GM23338 (cell line): ENCODE data around the gene TLCD3B. TPM values are rescaled to one million over a fixed set of nuclear protein-coding genes. Genes with fewer than 3 reads are reported as not detected.

Experiments used
- ATAC-seq: fragments of 200-7000 bp; cut with Tn5 transposase; 3 replicates; pipeline ENCODE4 v1.9.1; 2020
- DNase-seq: peaks from one replicate; pipeline ENCODE4 v3.0.0-alpha.2; 2015; ENCODE audit warnings: low spot score
- H2AFZ ChIP-seq: fragments of 200-600 bp; sonication (generic); 2 replicates; pipeline ENCODE4 v1.8.0; 2016; ENCODE audit warnings: antibody characterized with exemption, mild to moderate bottlenecking, moderate library complexity
- H3F3A ChIP-seq: fragments of 200-600 bp; sonication (generic); replicated peaks from 2 replicates; pipeline ENCODE4 v1.8.0; 2017; ENCODE audit warnings: antibody characterized with exemption, mixed run types, low read depth
- H3K27ac ChIP-seq: fragments of 200-600 bp; sonication (generic); 2 replicates; pipeline ENCODE4 v1.6.1; 2016; ENCODE audit warnings: low read depth
- H3K27me3 ChIP-seq: fragments of 200-600 bp; sonication (generic); 2 replicates; pipeline ENCODE4 v1.8.0; 2016; ENCODE audit warnings: mild to moderate bottlenecking, mixed run types, moderate library complexity; ENCODE audit not compliant: insufficient read depth
- H3K36me3 ChIP-seq: fragments of 200-600 bp; sonication (generic); 2 replicates; pipeline ENCODE4 v1.8.0; 2016; ENCODE audit warnings: mild to moderate bottlenecking; ENCODE audit not compliant: insufficient read depth
- H3K4me1 ChIP-seq: fragments of 200-600 bp; sonication (generic); 2 replicates; pipeline ENCODE4 v1.8.0; 2016; ENCODE audit warnings: mild to moderate bottlenecking, moderate library complexity; ENCODE audit not compliant: insufficient read depth
- H3K4me2 ChIP-seq: fragments of 200-600 bp; sonication (generic); 2 replicates; pipeline ENCODE4 v1.7.1; 2017; ENCODE audit warnings: mixed run types
- H3K4me3 ChIP-seq: fragments of 200-600 bp; sonication (generic); 2 replicates; pipeline ENCODE4 v1.6.1; 2016; ENCODE audit warnings: mixed run types
- H3K79me2 ChIP-seq: fragments of 200-600 bp; sonication (generic); replicated peaks from 2 replicates; pipeline ENCODE4 v1.8.0; 2017; ENCODE audit warnings: mild to moderate bottlenecking; ENCODE audit not compliant: insufficient read depth
- H3K9me2 ChIP-seq: fragments of 200-600 bp; sonication (generic); 2 replicates; pipeline ENCODE4 v1.8.0; 2017; ENCODE audit not compliant: insufficient read depth
- H4K20me1 ChIP-seq: fragments of 200-600 bp; sonication (generic); replicated peaks from 2 replicates; pipeline ENCODE4 v1.8.0; 2017; ENCODE audit warnings: mild to moderate bottlenecking; ENCODE audit not compliant: insufficient read depth
- H3K27ac Mint-ChIP-seq: 2 replicates; pipeline ENCODE4 v1.8.0; 2020; ENCODE audit warnings: inconsistent platforms, mild to moderate bottlenecking, moderate library complexity, mixed read lengths
- H3K27me3 Mint-ChIP-seq: 3 replicates; pipeline ENCODE4 v1.8.0; 2022; ENCODE audit warnings: low read depth, mild to moderate bottlenecking, moderate library complexity, mixed read lengths, inconsistent platforms; ENCODE audit not compliant: insufficient read depth, poor library complexity
- H3K36me3 Mint-ChIP-seq: 3 replicates; pipeline ENCODE4 v1.8.0; 2021; ENCODE audit warnings: low read depth, mild to moderate bottlenecking, inconsistent platforms, moderate library complexity, mixed read lengths
- H3K4me1 Mint-ChIP-seq: 3 replicates; pipeline ENCODE4 v1.8.0; 2020; ENCODE audit warnings: mild to moderate bottlenecking, inconsistent platforms, mixed read lengths
- H3K4me3 Mint-ChIP-seq: 3 replicates; pipeline ENCODE4 v1.8.0; 2021; ENCODE audit warnings: moderate library complexity, mild to moderate bottlenecking, inconsistent platforms, mixed read lengths
- H3K9me3 Mint-ChIP-seq: 3 replicates; pipeline ENCODE4 v1.8.0; 2020; ENCODE audit warnings: moderate library complexity, mild to moderate bottlenecking, inconsistent platforms, mixed read lengths
- CREB1 ChIP-seq: fragments of 250-450 bp; sonication (Bioruptor Pico); IDR thresholded peaks from 2 replicates; pipeline ENCODE4 v1.5.0; 2020; ENCODE audit warnings: low read depth, mild to moderate bottlenecking, moderate library complexity
- EZH2 ChIP-seq: fragments of 200-600 bp; sonication (generic); IDR thresholded peaks from one replicate; pipeline ENCODE4 v1.8.0; 2017; ENCODE audit warnings: antibody characterized with exemption, mild to moderate bottlenecking, low read depth; ENCODE audit not compliant: unreplicated experiment
- EZH2phosphoT487 ChIP-seq: fragments of 200-600 bp; sonication (generic); IDR thresholded peaks from one replicate; pipeline ENCODE4 v1.8.1; 2018; ENCODE audit warnings: antibody characterized with exemption; ENCODE audit not compliant: unreplicated experiment
- JUNB ChIP-seq: IDR thresholded peaks from one replicate; pipeline ENCODE4 v1.6.1; 2016; ENCODE audit warnings: antibody characterized with exemption; ENCODE audit not compliant: unreplicated experiment
- NANOG ChIP-seq: IDR thresholded peaks from 2 replicates; pipeline ENCODE4 v1.6.1; 2016; ENCODE audit warnings: antibody characterized with exemption, borderline replicate concordance
- POLR2AphosphoS5 ChIP-seq: IDR thresholded peaks from 2 replicates; pipeline ENCODE4 v1.6.1; 2016; ENCODE audit warnings: antibody characterized with exemption, low read depth
- STAT1 ChIP-seq: IDR thresholded peaks from one replicate; pipeline ENCODE4 v1.6.1; 2016; ENCODE audit warnings: antibody characterized with exemption; ENCODE audit not compliant: unreplicated experiment
- ZNF114 ChIP-seq: fragments of 250-450 bp; sonication (Bioruptor Pico); IDR thresholded peaks from 2 replicates; pipeline ENCODE4 v1.5.0; 2020; ENCODE audit warnings: mild to moderate bottlenecking, moderate library complexity
- ZNF331 ChIP-seq: fragments of 250-450 bp; sonication (Bioruptor Pico); IDR thresholded peaks from 2 replicates; pipeline ENCODE4 v1.5.0; 2020; ENCODE audit warnings: low read depth, mild to moderate bottlenecking, moderate library complexity
- polyA plus RNA-seq: library from polyadenylated mRNA; unstranded; fragments of >200 nt; fragmentation: Nextera tagmentation; extraction: Ambion mirVana; gene quantifications from 2 replicates; pipeline ENCODE4 v1.2.1, GENCODE V29; 2016
- total RNA-seq: library from RNA; depleted of rRNA; stranded (reverse); fragments of >200 nt; shearing (Covaris generic); gene quantifications from 2 replicates; pipeline ENCODE4 v1.2.3, GENCODE V29; 2014
- TF ChIP-seq, protein P1 (sequence below): IDR thresholded peaks from one replicate; pipeline ENCODE4 v1.6.1; 2018; ENCODE audit warnings: antibody characterized with exemption; ENCODE audit not compliant: unreplicated experiment
- TF ChIP-seq, protein P2 (sequence below): fragments of 250-450 bp; sonication (Bioruptor Pico); IDR thresholded peaks from 2 replicates; pipeline ENCODE4 v1.5.0; 2020; ENCODE audit warnings: mild to moderate bottlenecking, moderate library complexity
- TF ChIP-seq, protein P3 (sequence below): IDR thresholded peaks from 2 replicates; pipeline ENCODE4 v1.6.1; 2016; ENCODE audit warnings: antibody characterized with exemption
- TF ChIP-seq, protein P4 (sequence below), 2 experiments: fragments of 200-600 bp in 1 of 2; sonication (generic) in 1 of 2; conservative IDR thresholded peaks; 2 replicates each; pipeline versions ENCODE4 v1.5.1 to v1.6.1; 2016 to 2017; ENCODE audit warnings: antibody characterized with exemption in 2 of 2, low read depth in 2 of 2, mild to moderate bottlenecking in 2 of 2, moderate library complexity in 1 of 2

Gene TLCD3B
- total and polyA plus RNA-seq, 2 experiments from 2014 or later: 14.2 to 37.4 TPM

DNA sequence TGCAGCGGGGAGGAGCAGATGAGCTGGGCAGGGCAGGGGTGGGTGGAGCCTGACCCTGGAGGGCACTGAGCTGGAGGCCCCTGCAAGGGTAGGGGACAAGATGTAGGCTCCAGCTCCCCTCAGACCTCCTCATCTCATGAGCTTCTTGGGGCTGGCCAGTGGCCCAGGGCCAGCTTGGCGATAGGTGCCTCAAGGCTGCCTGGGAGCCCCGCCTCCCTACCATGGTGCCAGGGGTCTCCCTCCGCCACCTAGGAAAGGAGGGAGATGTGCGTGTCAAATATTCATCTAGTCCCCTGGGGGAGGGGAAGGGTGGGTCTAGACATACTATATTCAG, 39.5 kb downstream of the TLCD3B start:
- Histone ChIP-seq H3K4me1 (peaks cover 7% of the 10 kb centered on the region; the same call in 1 of the 2 replicates), H3K27ac (no peak overlapping the region)

More for the DNA sequence above, 39.5 kb downstream of the TLCD3B start:
- DNase-seq (no peak), ATAC-seq (no peak)
- H3K27me3 ChIP-seq: no peaks in the 10 kb centered on the region
- peaks cover 4% of the 10 kb centered on the region; the same call in 1 of the 2 replicates for H3K36me3 ChIP-seq
- no peak overlapping the region for H3K4me3 ChIP-seq
- Mint-ChIP-seq H3K4me3 (no peak overlapping the region), H3K27ac (no peak overlapping the region), H3K9me3 (peaks cover 2% of the 10 kb centered on the region; the same call in 2 of the 3 replicates), H3K36me3 (peaks cover 43% of the 10 kb centered on the region; the same call in 2 of the 3 replicates), H3K27me3 (peaks cover 13% of the 10 kb centered on the region), H3K4me1 (peaks cover 11% of the 10 kb centered on the region)
- H2AFZ ChIP-seq: no peak overlapping the region
- no peaks in the 10 kb centered on the region; the same call in 1 of the 2 replicates for H4K20me1 ChIP-seq
- no peak for TF ChIP-seq EZH2
- no peak for TF ChIP-seq STAT1
- no peak for TF ChIP-seq POLR2AphosphoS5
- TF ChIP-seq ZNF114 (CRISPR knock-in tag): no peak
- no peak for TF ChIP-seq EZH2phosphoT487
- TF ChIP-seq JUNB: no peak
- TF ChIP-seq, protein P1, sequence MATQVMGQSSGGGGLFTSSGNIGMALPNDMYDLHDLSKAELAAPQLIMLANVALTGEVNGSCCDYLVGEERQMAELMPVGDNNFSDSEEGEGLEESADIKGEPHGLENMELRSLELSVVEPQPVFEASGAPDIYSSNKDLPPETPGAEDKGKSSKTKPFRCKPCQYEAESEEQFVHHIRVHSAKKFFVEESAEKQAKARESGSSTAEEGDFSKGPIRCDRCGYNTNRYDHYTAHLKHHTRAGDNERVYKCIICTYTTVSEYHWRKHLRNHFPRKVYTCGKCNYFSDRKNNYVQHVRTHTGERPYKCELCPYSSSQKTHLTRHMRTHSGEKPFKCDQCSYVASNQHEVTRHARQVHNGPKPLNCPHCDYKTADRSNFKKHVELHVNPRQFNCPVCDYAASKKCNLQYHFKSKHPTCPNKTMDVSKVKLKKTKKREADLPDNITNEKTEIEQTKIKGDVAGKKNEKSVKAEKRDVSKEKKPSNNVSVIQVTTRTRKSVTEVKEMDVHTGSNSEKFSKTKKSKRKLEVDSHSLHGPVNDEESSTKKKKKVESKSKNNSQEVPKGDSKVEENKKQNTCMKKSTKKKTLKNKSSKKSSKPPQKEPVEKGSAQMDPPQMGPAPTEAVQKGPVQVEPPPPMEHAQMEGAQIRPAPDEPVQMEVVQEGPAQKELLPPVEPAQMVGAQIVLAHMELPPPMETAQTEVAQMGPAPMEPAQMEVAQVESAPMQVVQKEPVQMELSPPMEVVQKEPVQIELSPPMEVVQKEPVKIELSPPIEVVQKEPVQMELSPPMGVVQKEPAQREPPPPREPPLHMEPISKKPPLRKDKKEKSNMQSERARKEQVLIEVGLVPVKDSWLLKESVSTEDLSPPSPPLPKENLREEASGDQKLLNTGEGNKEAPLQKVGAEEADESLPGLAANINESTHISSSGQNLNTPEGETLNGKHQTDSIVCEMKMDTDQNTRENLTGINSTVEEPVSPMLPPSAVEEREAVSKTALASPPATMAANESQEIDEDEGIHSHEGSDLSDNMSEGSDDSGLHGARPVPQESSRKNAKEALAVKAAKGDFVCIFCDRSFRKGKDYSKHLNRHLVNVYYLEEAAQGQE: no peak
- TF ChIP-seq NANOG: no peak
- TF ChIP-seq, protein P2, sequence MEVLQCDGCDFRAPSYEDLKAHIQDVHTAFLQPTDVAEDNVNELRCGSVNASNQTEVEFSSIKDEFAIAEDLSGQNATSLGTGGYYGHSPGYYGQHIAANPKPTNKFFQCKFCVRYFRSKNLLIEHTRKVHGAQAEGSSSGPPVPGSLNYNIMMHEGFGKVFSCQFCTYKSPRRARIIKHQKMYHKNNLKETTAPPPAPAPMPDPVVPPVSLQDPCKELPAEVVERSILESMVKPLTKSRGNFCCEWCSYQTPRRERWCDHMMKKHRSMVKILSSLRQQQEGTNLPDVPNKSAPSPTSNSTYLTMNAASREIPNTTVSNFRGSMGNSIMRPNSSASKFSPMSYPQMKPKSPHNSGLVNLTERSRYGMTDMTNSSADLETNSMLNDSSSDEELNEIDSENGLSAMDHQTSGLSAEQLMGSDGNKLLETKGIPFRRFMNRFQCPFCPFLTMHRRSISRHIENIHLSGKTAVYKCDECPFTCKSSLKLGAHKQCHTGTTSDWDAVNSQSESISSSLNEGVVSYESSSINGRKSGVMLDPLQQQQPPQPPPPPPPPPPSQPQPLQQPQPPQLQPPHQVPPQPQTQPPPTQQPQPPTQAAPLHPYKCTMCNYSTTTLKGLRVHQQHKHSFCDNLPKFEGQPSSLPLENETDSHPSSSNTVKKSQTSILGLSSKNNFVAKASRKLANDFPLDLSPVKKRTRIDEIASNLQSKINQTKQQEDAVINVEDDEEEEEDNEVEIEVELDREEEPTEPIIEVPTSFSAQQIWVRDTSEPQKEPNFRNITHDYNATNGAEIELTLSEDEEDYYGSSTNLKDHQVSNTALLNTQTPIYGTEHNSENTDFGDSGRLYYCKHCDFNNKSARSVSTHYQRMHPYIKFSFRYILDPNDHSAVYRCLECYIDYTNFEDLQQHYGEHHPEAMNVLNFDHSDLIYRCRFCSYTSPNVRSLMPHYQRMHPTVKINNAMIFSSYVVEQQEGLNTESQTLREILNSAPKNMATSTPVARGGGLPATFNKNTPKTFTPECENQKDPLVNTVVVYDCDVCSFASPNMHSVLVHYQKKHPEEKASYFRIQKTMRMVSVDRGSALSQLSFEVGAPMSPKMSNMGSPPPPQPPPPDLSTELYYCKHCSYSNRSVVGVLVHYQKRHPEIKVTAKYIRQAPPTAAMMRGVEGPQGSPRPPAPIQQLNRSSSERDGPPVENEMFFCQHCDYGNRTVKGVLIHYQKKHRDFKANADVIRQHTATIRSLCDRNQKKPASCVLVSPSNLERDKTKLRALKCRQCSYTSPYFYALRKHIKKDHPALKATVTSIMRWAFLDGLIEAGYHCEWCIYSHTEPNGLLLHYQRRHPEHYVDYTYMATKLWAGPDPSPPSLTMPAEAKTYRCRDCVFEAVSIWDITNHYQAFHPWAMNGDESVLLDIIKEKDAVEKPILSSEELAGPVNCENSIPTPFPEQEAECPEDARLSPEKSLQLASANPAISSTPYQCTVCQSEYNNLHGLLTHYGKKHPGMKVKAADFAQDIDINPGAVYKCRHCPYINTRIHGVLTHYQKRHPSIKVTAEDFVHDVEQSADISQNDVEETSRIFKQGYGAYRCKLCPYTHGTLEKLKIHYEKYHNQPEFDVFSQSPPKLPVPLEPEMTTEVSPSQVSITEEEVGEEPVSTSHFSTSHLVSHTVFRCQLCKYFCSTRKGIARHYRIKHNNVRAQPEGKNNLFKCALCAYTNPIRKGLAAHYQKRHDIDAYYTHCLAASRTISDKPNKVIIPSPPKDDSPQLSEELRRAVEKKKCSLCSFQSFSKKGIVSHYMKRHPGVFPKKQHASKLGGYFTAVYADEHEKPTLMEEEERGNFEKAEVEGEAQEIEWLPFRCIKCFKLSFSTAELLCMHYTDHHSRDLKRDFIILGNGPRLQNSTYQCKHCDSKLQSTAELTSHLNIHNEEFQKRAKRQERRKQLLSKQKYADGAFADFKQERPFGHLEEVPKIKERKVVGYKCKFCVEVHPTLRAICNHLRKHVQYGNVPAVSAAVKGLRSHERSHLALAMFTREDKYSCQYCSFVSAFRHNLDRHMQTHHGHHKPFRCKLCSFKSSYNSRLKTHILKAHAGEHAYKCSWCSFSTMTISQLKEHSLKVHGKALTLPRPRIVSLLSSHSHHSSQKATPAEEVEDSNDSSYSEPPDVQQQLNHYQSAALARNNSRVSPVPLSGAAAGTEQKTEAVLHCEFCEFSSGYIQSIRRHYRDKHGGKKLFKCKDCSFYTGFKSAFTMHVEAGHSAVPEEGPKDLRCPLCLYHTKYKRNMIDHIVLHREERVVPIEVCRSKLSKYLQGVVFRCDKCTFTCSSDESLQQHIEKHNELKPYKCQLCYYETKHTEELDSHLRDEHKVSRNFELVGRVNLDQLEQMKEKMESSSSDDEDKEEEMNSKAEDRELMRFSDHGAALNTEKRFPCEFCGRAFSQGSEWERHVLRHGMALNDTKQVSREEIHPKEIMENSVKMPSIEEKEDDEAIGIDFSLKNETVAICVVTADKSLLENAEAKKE (CRISPR knock-in tag): no peak
- TF ChIP-seq, protein P3, sequence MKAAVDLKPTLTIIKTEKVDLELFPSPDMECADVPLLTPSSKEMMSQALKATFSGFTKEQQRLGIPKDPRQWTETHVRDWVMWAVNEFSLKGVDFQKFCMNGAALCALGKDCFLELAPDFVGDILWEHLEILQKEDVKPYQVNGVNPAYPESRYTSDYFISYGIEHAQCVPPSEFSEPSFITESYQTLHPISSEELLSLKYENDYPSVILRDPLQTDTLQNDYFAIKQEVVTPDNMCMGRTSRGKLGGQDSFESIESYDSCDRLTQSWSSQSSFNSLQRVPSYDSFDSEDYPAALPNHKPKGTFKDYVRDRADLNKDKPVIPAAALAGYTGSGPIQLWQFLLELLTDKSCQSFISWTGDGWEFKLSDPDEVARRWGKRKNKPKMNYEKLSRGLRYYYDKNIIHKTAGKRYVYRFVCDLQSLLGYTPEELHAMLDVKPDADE: no peak
- TF ChIP-seq CREB1: no peak
- no peak for TF ChIP-seq ZNF331 (CRISPR knock-in tag)
- TF ChIP-seq, protein P4, sequence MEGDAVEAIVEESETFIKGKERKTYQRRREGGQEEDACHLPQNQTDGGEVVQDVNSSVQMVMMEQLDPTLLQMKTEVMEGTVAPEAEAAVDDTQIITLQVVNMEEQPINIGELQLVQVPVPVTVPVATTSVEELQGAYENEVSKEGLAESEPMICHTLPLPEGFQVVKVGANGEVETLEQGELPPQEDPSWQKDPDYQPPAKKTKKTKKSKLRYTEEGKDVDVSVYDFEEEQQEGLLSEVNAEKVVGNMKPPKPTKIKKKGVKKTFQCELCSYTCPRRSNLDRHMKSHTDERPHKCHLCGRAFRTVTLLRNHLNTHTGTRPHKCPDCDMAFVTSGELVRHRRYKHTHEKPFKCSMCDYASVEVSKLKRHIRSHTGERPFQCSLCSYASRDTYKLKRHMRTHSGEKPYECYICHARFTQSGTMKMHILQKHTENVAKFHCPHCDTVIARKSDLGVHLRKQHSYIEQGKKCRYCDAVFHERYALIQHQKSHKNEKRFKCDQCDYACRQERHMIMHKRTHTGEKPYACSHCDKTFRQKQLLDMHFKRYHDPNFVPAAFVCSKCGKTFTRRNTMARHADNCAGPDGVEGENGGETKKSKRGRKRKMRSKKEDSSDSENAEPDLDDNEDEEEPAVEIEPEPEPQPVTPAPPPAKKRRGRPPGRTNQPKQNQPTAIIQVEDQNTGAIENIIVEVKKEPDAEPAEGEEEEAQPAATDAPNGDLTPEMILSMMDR (conservative IDR thresholded peaks at IDR 0.05; ENCODE audit: low read depth in 2 of 2): no peak
- H3K9me2 ChIP-seq: no peaks in the 10 kb centered on the region
- H3K79me2 ChIP-seq: no peaks in the 10 kb centered on the region; the same call in 1 of the 2 replicates
- H3K4me2 ChIP-seq: no peak overlapping the region
- peaks cover 11% of the 10 kb centered on the region for H3F3A ChIP-seq
